Forelimb muscle (tissue), 1 donor: ENCODE measurements around the gene MCC. TPM values are rescaled to one million over a fixed set of nuclear protein-coding genes. Genes with fewer than 3 reads are reported as not detected.
"Not testable (repeated sequence)": the region's sequence is repeated elsewhere in the genome, so short reads cannot be mapped to it uniquely, and the experiment has no call there.

ENCODE experiments used
- DNase-seq: peaks from one replicate; pipeline ENCODE4 v3.0.0-alpha.2; 2013; ENCODE audit warnings: low read depth
- polyA plus RNA-seq: library from polyadenylated mRNA; unstranded; fragments of 120-200 nt; gene quantifications from one replicate; pipeline ENCODE4 v1.2.1, GENCODE V29; 2013; ENCODE audit not compliant: insufficient read length

The MCC gene
- polyA plus RNA-seq, 1 donor, result 15.1 TPM

DNA sequence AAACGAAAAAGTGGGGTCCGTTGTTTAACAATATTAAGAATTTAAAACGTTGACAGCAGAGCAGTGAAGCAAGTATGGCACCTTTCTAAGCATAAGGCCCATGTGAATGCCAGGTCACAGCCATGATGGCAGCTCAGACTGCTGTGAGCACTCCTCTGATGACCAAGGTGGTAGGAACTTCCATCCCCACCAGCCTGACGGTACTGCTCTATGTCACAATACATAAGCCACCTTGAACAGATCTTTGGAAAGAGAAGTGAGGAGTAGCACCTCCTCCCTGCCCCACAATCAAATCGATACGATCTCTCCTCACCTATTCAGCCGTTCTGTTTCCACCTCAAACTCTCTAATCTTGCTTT, 405.7 kb downstream of the MCC start:
- no peak for DNase-seq

DNA sequence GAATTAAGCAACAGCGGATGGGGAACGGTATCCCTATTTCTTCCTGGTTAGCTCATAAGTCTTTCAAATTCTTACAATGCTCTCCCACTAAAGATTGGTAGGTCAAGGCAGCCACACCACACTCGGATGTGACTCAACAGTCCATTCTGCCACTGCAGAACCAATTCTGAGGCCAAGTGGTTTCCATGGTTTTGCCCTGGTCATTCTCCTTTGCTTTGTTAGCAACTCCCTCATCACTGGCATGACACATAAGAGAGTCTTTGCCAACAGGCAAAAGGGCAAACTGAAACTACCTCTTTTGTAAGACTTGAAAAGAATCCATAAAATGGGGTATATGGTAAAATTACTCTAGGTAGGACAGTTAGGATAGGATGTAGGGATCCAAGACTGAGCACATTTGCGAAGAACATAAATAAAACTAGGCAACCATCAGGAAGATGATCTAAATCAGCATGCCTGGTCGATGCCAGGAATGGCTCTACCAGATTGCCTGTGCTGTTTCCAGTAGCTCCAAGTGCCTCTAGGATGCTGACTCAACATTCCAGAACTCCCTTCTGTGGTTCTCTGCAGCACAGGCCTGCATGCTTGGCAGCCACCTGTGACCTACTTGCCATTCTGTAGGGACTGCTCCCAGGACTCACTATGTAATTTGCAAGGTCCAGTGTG, 406.2 kb downstream of the MCC start:
- no peak for DNase-seq

DNA sequence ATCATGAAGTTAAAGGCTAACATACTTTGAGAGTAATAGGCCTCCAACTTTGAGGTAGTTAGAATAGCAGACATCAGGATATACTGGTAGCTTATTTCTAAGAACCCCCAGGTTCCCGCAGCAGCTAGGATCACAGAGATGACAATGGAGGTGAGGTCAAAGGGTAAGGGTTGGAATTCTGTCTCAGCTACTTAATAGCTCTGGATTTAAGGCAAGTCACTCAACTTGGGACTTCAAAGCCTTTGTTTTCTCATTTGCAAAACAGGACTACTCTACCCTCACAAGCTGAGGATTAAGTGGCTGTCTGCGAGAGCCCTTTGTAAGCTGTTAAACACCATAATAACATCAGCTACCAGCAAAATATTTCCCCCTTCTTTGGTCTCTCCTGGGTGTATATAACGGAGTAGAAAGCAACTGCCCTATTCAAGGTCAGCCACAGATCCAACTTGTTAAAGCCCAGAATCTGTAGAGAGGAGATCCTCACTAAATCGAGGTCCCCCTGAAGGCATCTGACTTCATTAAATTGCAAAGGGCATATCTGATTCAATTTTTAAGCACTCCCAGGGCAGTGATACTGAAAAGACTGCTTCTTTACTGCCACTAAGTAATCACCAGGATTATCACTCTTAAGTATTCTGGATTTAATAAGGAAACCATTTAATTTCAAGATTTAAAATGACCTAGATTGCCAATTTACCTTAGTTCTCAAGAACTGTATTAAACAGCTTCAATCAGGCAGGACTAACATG, 407.0 kb downstream of the MCC start:
- DNase-seq, result no peak

DNA sequence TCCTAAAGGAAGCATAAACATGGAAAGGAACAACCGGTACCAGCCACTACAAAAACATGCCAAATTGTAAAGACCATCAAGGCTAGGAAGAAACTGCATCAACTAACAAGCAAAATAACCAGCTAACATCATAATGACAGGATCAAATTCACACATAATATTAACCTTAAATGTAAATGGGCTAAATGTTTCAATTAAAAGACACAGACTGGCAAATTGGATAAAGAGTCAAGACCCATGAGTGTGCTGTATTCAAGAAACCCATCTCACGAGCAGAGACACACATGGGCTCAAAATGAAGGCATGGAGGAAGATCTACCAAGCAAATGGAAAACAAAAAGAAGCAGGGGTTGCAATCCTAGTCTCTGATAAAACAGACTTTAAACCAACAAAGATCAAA, 411.6 kb downstream of the MCC start:
- DNase-seq, result not testable (repeated sequence)

DNA sequence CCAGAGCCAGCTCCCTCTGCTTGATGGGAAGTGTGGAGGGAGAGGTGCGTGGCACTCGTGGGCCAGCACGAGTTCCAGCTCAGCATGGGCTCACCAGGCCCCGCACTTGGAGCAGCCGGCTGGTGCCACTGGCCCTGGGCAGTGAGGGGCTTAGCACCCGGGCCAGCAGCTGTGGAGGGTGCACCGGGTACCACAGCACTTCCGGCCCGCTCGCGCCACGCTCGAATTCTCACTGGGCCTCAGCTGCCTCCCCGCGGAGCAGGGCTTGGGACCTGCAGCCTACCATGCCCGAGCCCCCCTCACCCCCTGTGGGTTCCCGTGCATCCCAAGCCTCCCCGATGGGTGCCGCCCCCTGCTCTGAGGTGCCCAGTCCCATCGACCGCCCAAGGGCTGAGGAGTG, 413.2 kb downstream of the MCC start:
- DNase-seq, result no peak

DNA sequence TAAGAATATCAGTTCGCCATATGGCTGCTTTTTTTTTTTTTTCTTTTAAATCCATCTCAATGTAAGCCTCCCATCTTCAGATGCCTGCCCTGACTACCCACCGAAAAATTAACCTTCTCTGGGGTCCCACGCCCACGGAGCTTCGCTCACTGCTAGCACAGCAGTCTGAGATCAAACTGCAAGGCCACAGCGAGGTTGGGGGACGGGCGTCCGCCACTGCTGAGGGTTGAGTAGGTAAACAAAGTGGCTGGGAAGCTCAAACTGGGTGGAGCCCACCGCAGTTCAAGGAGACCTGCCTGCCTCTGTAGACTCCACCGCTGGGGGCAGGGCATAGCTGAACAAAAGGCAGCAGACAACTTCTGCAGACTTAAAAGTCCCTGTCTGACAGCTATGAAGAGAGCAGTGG, 414.6 kb downstream of the MCC start:
- DNase-seq, result not testable (repeated sequence)

DNA sequence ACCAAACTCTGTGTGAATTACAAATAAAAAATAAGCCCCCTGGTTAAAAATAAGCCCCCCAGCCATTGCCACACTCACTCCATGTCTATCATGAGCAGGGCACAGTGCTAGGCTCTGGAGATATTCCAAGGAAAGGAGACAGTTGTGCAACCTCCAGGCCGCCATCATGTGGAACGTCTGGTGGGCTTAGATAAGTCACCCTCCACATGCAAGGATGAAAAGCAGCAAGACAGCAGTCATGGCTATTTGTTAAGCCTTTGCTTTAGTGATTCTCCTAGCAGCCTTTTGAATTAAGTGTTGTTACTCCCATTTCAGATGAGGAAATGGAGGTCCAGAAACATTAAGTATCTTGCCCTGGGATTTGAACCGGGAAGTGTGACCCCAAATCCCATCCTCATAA, 416.9 kb downstream of the MCC start:
- DNase-seq, result no peak

DNA sequence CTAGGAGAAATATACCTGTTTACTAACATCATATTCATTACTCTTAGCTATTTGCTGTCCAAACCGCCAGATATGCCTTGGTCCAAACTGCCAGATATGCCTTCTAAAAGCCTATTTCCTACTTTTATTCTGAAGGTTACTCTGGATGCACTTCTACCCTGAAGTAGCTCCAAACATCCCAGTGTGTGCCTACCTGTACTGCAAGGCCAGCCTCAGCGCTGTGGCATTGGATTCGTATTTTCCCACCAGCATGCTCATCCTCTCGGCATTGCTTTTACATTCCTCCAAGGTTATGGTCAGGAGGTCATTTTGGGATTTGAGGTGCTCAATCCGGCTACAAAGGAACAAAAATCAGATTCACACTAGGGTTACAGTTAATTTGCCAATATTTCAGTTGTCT, 417.4 kb downstream of the MCC start:
- no peak for DNase-seq

DNA sequence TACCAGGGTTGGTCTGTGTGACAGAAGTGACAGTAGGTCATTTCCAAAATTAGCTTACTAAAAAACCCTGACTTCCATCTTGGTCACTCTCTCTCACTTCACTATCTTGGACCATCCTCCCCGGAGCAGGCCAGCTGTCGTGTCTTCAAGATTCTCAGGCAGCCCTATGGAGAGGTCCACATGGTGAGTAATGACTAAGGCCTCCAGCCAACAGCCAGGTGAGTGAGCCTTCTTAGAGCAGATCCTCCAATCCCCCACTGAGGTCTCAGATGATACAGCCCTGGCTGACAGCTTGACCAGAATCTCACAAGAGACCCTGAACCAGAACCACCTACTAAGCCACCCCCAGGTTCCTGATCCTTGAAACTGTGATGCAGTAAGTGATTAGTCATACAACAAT, 419.7 kb downstream of the MCC start:
- no peak for DNase-seq

DNA sequence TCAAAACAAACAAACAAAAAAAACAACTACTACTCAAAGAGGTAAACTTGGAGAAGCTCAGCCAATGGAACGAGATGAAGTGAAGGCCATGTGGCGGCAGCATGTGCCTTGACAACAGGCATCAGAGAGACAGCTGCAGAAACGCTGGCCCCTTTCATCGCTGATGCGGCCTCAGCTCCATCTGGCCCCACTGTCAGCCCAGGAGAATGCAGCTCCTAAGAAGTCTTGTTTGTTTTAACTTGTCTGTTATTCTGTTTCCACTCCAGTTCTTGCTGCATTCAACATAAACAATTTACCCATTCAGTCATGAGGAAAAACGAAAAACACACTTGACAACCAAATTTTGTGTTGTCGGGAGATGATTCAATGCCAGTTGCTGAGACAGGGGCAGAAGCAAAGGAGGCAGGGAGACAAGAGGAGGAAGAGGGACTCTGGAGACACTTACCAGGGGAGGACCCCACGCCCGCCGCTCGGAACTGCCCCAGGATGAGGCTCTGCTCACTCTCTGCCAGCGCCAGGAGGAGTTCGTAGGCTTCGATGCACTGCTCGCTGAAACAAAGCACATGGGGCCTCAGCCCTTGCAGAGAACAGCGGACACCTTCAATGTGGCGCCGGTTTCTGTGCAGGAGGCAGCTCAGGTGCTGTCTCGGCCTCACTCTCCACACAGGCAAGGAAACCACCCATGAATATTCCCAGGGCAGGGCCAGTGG, 420.5 kb downstream of the MCC start:
- DNase-seq, result no peak

DNA sequence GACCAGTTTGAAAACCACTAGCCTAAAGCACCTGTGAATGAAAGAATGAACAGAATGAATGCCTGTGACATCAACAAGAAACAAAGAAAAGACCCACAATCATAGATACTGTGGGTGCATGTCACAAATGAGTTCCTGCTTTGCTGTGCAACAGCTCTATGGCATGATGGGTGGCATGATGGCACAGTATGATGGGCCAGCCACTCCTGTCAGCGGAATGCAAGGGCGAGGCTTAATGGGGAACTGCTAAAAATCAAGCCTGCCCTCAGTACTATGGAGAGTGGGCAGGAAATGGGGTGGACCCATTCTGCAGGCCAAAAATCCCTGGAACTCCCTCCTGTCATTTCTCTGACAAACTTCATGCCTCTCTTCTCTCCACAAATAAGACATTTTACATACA, 422.6 kb downstream of the MCC start:
- no peak for DNase-seq

DNA sequence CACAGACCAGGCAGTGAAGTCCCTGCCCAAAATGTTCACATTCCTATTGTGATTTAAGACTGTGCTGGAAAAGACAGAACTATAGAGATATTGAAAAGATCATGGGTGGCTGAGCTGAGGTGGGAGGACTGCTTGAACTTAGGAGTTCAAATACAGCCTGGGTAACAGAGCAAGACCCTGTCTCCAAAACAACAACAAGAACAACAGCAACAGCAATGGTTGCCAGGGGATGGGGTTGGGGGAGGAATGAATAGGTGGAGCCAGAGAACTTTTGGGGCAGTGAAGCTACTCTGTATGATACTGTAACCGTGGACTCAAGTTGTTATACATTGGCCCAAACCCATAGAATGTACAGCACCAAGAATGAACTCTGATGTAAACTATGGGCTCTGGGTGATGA, 423.4 kb downstream of the MCC start:
- DNase-seq, result no peak

DNA sequence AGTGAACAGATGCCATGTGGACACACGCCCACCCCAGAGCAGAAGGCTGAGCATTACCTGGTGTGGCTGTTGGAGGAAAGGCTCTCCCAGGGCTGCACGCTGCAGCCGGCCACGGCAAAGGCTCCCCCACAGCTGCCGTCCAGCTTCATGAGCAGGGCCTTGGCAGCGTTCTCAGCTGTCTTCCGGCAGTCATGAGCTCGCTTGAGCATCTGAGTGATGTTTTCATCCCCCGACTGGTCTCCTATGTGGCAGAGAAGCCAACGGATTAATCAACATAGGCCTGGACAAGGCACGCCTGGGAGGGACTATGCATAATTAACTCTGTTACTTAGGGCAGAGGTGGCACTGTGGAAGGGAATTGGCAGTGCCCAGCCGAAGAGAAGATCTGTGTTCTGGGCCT, 424.3 kb downstream of the MCC start:
- no peak for DNase-seq

DNA sequence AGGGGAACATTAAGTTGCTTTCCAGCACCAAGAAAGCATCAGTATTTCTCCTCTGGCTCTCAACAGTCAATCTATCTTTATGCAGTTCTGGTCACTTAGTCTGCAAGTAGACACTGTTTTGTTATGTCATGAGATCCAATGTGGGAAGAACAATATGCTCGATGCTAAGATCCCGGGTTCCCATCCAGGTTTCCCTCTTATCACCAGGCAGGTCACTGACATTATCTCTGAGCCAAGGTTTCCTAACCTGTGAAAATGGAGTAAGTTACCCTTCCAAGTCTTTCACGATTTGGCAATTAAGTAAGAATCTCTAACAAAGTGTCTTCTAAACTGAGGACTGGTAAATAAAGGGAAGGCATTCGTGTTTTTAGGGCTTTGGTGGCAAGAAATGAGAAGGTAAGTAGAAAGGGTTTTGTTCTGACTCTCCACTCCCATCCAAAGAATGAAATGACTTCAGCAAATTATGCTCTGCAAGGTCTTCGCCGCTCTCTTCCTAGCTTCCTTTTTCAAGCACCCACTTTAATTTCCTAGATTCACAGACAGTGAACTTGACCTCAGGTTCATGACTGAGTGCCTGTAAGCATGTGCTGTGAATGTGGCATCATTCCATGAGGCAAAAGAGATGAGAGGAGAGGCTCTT, 425.3 kb downstream of the MCC start:
- no peak for DNase-seq

DNA sequence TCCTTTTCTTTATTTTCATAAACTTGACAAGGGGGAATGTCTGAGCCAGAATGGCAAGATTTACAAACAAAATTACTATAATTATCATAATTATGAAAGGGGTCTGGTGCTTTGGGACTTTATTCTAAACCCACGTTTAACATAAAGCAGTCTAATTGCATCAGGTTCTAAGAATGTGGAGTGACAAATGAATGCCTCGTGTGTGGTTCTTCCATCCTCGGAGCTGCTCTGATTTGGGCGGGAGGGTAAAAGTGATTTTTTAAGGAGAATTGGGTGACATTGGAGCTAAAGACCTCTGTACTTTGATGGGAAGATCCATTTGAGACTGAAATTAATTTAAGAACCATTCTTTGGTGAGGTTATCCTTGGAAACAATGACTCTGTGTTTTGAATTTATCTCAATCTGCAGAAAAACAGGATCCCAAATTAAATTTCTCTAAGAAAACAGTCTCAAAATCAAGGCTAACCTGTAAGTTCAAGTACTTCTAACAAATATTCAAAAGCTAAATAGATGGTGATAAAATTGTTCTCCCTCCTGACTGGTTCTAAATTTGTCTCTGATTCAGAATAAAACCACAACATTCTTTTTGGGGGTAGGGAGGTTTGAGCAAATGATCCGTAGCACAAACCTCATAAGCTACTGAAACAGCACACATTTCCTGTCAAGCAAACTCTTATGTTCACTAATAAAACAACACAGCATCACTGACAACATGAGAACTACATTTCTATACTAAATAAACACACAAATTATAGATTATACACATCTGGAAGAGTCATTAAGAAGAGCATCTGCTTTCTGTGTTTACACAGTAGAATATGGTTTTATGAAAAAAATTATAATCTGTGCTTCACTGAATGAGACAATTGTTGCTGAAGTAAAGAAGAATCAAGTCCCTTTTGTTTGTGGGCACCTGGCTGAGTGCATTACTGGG, 426.1 kb downstream of the MCC start:
- DNase-seq, result no peak

DNA sequence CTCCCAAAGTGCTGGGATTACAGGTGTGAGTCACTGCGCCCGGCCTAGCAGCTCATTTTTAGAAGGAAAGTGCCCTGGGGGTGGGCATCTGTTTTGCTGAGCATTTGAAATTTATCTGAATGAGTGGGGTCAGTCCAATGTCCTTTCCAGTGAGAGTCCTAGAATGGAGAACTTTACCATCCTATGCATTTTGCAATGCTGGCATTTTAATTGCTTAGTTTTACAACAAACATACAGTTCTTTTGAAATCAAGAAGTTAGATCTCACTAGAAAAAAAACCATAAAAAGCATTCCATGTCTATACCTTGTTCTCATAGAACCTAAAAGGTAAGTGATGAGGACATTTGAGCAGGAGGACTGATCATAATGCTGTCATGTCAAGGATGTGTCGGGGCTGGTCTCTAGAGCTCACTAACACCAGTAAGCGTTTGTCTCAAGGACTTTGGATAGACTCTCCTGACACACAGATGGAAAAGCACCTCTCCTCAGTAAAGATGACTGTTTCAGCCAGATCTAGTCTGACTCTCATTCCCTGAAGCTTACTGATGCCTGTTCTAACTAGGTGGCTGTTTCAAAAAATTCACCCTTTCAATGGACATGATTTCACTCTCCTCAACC, 427.7 kb downstream of the MCC start:
- no peak for DNase-seq

DNA sequence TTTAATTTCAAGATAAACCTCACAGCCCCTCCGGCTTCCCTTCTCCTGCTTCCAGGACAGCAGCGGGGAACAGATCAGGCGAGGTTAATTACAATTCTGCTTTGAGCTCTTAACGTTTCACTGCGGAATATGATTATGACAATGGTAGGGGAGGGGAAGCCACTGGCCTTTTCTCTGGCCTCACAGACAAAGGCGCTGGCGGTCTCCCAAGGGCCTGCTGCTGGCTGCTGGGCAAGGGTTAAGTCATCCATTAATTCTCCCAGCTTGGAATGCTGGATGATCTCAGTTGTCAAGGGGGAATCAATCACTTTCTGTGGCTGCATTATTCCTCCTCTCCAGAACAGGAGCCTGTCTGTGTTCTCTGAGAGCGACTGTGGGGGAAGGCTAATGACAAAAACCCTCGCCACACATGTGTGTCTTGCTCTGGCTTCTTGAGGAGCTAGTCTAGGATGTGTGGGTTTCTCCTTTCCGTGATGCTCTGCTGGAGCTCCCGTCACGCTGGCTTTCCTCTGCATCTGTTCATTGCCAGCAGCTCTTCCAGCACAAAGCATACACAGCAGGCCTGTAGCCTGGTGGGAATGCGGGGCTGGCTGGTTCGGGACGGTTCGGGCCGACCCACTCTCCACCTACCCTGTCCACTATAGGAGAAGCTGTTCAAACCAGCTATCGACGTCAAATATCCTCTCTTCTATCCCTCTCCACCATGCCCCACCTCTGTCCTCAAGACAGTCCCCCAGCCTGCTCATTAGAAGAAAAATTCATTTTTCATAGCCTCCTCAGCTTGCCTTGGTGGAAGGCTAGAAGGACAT, 428.8 kb downstream of the MCC start:
- DNase-seq, result no peak

DNA sequence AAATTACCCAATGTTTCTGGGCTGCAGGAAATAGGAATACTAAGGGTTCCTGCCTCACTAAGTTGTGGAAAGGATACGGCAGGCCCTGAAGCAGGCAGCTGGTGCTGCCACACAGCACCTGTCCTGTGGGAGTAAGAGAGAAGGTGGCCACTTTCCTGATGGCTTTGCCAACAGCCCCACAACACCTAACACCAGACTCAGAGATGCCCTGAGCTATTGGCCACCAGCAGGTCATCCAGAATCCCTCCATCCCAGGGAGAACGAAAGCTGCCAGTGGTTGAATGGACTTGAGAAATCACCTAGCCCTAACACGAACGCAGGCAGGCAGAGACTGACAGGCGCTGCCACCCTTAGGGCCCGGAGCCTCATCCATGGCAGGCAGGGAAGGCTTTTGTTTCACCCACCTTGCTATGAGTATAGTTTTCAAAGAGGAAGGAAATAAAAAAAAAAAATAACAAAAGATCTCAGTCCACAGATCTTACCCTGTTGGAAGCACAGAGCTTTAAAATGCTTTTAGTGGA, 429.5 kb downstream of the MCC start:
- no peak for DNase-seq

DNA sequence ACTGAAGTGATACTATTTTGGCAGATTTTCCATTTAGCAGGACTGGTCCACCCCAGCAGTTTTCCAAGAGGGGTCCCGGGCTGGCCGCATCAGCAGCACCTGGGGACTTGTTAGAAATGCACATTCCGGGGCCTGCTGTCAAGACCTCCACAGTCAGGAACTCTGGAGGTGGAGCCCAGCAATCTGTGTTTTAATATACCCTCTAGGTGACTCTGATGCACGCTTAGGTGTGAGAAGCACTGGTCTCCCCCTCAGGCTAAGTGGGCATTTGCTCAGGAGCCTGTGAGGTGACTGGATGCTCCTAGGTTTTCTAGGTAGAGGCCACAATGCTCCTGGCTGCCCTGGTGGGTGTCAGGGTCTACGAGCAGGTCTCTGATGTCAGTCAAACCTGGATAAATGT, 430.0 kb downstream of the MCC start:
- no peak for DNase-seq

DNA sequence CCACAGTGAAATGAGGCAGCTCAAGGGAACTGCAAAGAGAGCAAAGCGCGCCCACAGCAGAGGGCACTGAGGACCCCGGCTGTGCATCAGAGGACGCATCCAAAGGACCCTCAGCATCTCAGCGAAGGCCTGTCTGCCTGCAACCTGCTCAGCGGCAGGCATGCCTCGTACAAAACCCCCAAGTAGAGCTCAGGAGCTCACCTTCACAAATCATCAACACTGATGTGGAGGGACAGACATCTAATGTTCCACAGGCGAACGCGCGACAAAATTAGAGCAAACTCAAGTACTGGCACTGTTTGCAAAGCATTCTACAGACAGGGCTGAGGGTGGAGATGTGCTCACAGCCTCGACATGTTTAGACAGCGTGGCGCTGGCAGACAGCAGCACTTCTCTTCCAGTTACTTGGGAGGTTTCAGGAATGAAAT, 430.7 kb downstream of the MCC start:
- no peak for DNase-seq
